SU-DHL-6 (cell line): ENCODE results near the gene GUCA2B.

Source experiments
- H2AFZ ChIP-seq: fragments of 200-600 bp; sonication (generic); 2 replicates; pipeline ENCODE4 v1.6.1; 2014; ENCODE audit warnings: low read depth, mild to moderate bottlenecking, moderate library complexity, mixed read lengths, antibody characterized with exemption, low read length; ENCODE audit not compliant: severe bottlenecking
- H3F3A ChIP-seq: fragments of 200-600 bp; shearing (Covaris generic); 2 replicates; pipeline ENCODE4 v1.6.0; 2016; ENCODE audit warnings: antibody characterized with exemption, mild to moderate bottlenecking; ENCODE audit not compliant: insufficient read depth
- H3K27ac ChIP-seq: fragments of 200-600 bp; sonication (generic); 2 replicates; pipeline ENCODE4 v1.5.1; 2016; ENCODE audit warnings: low read depth, mild to moderate bottlenecking, low read length, moderate library complexity, mixed read lengths
- H3K27me3 ChIP-seq: fragments of 200-600 bp; sonication (generic), shearing (Covaris generic); 2 replicates; pipeline ENCODE4 v1.6.0; 2014; ENCODE audit warnings: mild to moderate bottlenecking, low read length
- H3K36me3 ChIP-seq: fragments of 200-600 bp; sonication (generic); 2 replicates; pipeline ENCODE4 v1.6.1; 2014; ENCODE audit warnings: mild to moderate bottlenecking, low read length, mixed read lengths
- H3K4me2 ChIP-seq: fragments of 300-600, 200-600 bp; shearing (Covaris generic), sonication (generic); 2 replicates; pipeline ENCODE4 v1.6.0; 2014; ENCODE audit warnings: low read length, low read depth, mild to moderate bottlenecking; ENCODE audit not compliant: poor library complexity, severe bottlenecking
- H3K4me3 ChIP-seq: fragments of 200-600 bp; sonication (generic); 2 replicates; pipeline ENCODE4 v1.5.1; 2014; ENCODE audit warnings: antibody characterized with exemption, low read length, mild to moderate bottlenecking, mixed read lengths; ENCODE audit not compliant: insufficient read depth, poor library complexity, severe bottlenecking
- H3K79me2 ChIP-seq: fragments of 200-600 bp; sonication (generic); 2 replicates; pipeline ENCODE4 v1.6.1; 2014; ENCODE audit warnings: mild to moderate bottlenecking, low read length, moderate library complexity; ENCODE audit not compliant: insufficient read depth
- H3K9ac ChIP-seq: fragments of 200-600 bp; sonication (generic); 2 replicates; pipeline ENCODE4 v1.7.0; 2014; ENCODE audit warnings: mild to moderate bottlenecking, low read length
- H3K9me2 ChIP-seq: fragments of 200-600 bp; sonication (generic); replicated peaks from 2 replicates; pipeline ENCODE4 v1.6.1; 2014; ENCODE audit warnings: low read length; ENCODE audit not compliant: insufficient read depth
- H3K9me3 ChIP-seq: fragments of 200-600 bp; sonication (generic); 2 replicates; pipeline ENCODE4 v1.6.1; 2014; ENCODE audit warnings: low read length, mixed read lengths; ENCODE audit not compliant: insufficient read depth
- H4K20me1 ChIP-seq: fragments of 200-600 bp; sonication (generic); 2 replicates; pipeline ENCODE4 v1.6.1; 2014; ENCODE audit warnings: low read depth, mild to moderate bottlenecking, antibody characterized with exemption, low read length, moderate library complexity, mixed read lengths
- EZH2phosphoT487 ChIP-seq: fragments of 200-600 bp; sonication (generic), shearing (Covaris generic); conservative IDR thresholded peaks from 2 replicates; pipeline ENCODE4 v1.6.1; 2018; ENCODE audit warnings: mild to moderate bottlenecking, antibody characterized with exemption, low read length, moderate library complexity, mixed read lengths
- TF ChIP-seq, protein P1 (sequence below): fragments of 200-600 bp; sonication (generic); IDR thresholded peaks from one replicate; pipeline ENCODE4 v1.5.1; 2017; ENCODE audit warnings: antibody characterized with exemption, mild to moderate bottlenecking, low read length, moderate library complexity; ENCODE audit not compliant: insufficient read depth, poor library complexity, severe bottlenecking

GUCA2B gene

DNA sequence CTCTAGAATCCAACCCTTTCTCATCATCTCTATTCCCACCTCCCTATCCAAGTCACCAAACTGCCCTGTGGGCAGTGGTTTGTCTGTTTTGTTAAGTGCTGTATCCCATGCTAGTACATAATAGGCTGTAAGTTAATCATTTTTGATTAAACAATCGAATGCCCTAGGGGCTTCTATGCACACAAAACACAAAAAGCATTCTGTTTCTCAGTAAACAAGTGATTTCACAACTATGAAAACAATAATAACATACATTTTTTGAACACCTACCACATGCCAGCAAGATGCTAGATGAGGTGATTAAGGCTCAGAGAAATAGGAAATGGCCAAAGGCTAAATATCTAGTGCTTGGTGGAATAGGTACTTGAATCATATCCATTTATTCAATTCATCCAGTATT is 5.0 kb upstream of the GUCA2B start:
- Histone ChIP-seq H4K20me1 (no peaks in the 10 kb centered on the region), H3K4me2 (no peak overlapping the region), H3K9me2 (no peaks in the 10 kb centered on the region), H3K79me2 (no peaks in the 10 kb centered on the region), H3K9me3 (no peaks in the 10 kb centered on the region), H3K27me3 (no peaks in the 10 kb centered on the region), H3F3A (no peaks in the 10 kb centered on the region), H3K4me3 (no peak overlapping the region), H3K9ac (no peak overlapping the region), H3K36me3 (no peaks in the 10 kb centered on the region), H3K27ac (no peak overlapping the region), H2AFZ (no peak overlapping the region)
- TF ChIP-seq, protein P1, sequence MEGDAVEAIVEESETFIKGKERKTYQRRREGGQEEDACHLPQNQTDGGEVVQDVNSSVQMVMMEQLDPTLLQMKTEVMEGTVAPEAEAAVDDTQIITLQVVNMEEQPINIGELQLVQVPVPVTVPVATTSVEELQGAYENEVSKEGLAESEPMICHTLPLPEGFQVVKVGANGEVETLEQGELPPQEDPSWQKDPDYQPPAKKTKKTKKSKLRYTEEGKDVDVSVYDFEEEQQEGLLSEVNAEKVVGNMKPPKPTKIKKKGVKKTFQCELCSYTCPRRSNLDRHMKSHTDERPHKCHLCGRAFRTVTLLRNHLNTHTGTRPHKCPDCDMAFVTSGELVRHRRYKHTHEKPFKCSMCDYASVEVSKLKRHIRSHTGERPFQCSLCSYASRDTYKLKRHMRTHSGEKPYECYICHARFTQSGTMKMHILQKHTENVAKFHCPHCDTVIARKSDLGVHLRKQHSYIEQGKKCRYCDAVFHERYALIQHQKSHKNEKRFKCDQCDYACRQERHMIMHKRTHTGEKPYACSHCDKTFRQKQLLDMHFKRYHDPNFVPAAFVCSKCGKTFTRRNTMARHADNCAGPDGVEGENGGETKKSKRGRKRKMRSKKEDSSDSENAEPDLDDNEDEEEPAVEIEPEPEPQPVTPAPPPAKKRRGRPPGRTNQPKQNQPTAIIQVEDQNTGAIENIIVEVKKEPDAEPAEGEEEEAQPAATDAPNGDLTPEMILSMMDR = no peak
- TF ChIP-seq EZH2phosphoT487 = no peak

GRCh38 chr1:42150651-42151050 is 2.6 kb upstream of the GUCA2B start:
- Histone ChIP-seq H3K79me2 (no peaks in the 10 kb centered on the region), H3K27me3 (no peaks in the 10 kb centered on the region), H4K20me1 (no peaks in the 10 kb centered on the region), H3K27ac (no peak overlapping the region), H3K9me3 (no peaks in the 10 kb centered on the region), H3K9ac (no peak overlapping the region), H3K9me2 (no peaks in the 10 kb centered on the region), H3K36me3 (no peaks in the 10 kb centered on the region), H3F3A (no peaks in the 10 kb centered on the region), H3K4me3 (no peak overlapping the region), H3K4me2 (no peak overlapping the region), H2AFZ (no peak overlapping the region)
- TF ChIP-seq, protein P1 = no peak
- TF ChIP-seq EZH2phosphoT487 = no peak

- no peak for TF ChIP-seq EZH2phosphoT487
- TF ChIP-seq, protein P1 = no peak
Measured at GRCh38 chr1:42152119-42152518, 1.1 kb upstream of the GUCA2B start.

GRCh38 chr1:42153624-42154023 is 414 bp downstream of the GUCA2B start:
- Histone ChIP-seq H3K27me3 (no peaks in the 10 kb centered on the region), H2AFZ (no peak overlapping the region), H3K27ac (no peak overlapping the region), H3K4me3 (no peak overlapping the region), H3K9me2 (no peaks in the 10 kb centered on the region), H3K9me3 (no peaks in the 10 kb centered on the region), H3K4me2 (no peak overlapping the region), H3F3A (no peaks in the 10 kb centered on the region), H3K9ac (no peak overlapping the region), H3K36me3 (no peaks in the 10 kb centered on the region), H3K79me2 (no peaks in the 10 kb centered on the region), H4K20me1 (no peaks in the 10 kb centered on the region)
- TF ChIP-seq EZH2phosphoT487 = no peak
- TF ChIP-seq, protein P1 = no peak

More at GRCh38 chr1:42152119-42152518, 1.1 kb upstream of the GUCA2B start:
- H3K4me3 ChIP-seq = no peak overlapping the region
- no peak overlapping the region for H2AFZ ChIP-seq
- H3K4me2 ChIP-seq = no peak overlapping the region
- H4K20me1 ChIP-seq = no peaks in the 10 kb centered on the region
- H3K27ac ChIP-seq = no peak overlapping the region
- no peaks in the 10 kb centered on the region for H3K79me2 ChIP-seq
- no peaks in the 10 kb centered on the region for H3K27me3 ChIP-seq
- no peaks in the 10 kb centered on the region for H3K9me3 ChIP-seq
- no peaks in the 10 kb centered on the region for H3K9me2 ChIP-seq
- H3K9ac ChIP-seq = no peak overlapping the region
- H3K36me3 ChIP-seq = no peaks in the 10 kb centered on the region
- H3F3A ChIP-seq = no peaks in the 10 kb centered on the region
